A549 (cell line): Measurements from ENCODE around the gene TRAF3. TPM values are rescaled to one million over a fixed set of nuclear protein-coding genes. Genes with fewer than 3 reads are reported as not detected.
"Not testable (repeated sequence)": the region's sequence is repeated elsewhere in the genome, so short reads cannot be mapped to it uniquely, and the experiment has no call there.

Experiments
- ATAC-seq, 2 experiments: fragments of 200-7000 bp in 1 of 2; fragments of >200 bp in 1 of 2; cut with Nextera tagmentation in 1 of 2; cut with Tn5 transposase in 1 of 2; 3 replicates each; pipeline versions ENCODE4 v1.8.0 to v1.9.1; 2018 to 2020; ENCODE audit warnings: mild to moderate bottlenecking in 1 of 2, moderate library complexity in 1 of 2
- CTCF ChIA-PET: fragments of 300-600 bp; sonication (Branson Sonifier 250); formaldehyde crosslinking; extraction: SDS; loops from one replicate; lab custom pipeline; 2021; ENCODE audit warnings: antibody characterized with exemption, inconsistent platforms; lab: Yijun Ruan, JAX
- POLR2A ChIA-PET: fragments of 350-600 bp; formaldehyde crosslinking; extraction: SDS; loops from one replicate; lab custom pipeline; 2021; ENCODE audit warnings: antibody characterized with exemption, inconsistent platforms; lab: Yijun Ruan, JAX
- DNase-seq, 2 experiments: peaks; one replicate each; pipeline versions ENCODE4 v3.0.0 to v3.0.0-alpha.2; 2011 to 2016; ENCODE audit warnings: low read depth in 1 of 2, low spot score in 1 of 2
- FAIRE-seq: peaks from 2 replicates; lab custom pipeline; 2011; peaks lifted over from hg19 to GRCh38; lab: Jason Lieb, UNC
- H3K27ac ChIP-seq, 2 experiments: fragments of >200 bp; sonication (Bioruptor Twin); formaldehyde crosslinking; 3 replicates each; pipeline ENCODE4 v1.5.1; 2016 to 2017
- H3K4me1 ChIP-seq: fragments of >200 bp; sonication (Bioruptor Twin); formaldehyde crosslinking; 3 replicates; pipeline ENCODE4 v1.6.1; 2016
- H3K4me2 ChIP-seq: fragments of >200 bp; sonication (Bioruptor Twin); formaldehyde crosslinking; 3 replicates; pipeline ENCODE4 v1.6.1; 2016
- H3K4me3 ChIP-seq: fragments of >200 bp; sonication (Bioruptor Twin); formaldehyde crosslinking; 3 replicates; pipeline ENCODE4 v1.5.1; 2016
- H3K9me3 ChIP-seq: fragments of >200 bp; sonication (Bioruptor Twin); formaldehyde crosslinking; 3 replicates; pipeline ENCODE4 v1.6.1; 2016
- BCL3 ChIP-seq: fragments of >200 bp; sonication (Bioruptor Twin); formaldehyde crosslinking; IDR thresholded peaks from 3 replicates; pipeline ENCODE4 v1.6.1; 2016
- E2F6 ChIP-seq: IDR thresholded peaks from 2 replicates; pipeline ENCODE4 v1.6.1; 2012; ENCODE audit warnings: low read depth, borderline replicate concordance
- EP300 ChIP-seq, 2 experiments: fragments of >200 bp; sonication (Bioruptor Twin); formaldehyde crosslinking; IDR thresholded peaks; 2 replicates in 1 of 2; 3 replicates in 1 of 2; pipeline ENCODE4 v1.6.1; 2016 to 2017
- ESRRA ChIP-seq: fragments of 150-350 bp; IDR thresholded peaks from 2 replicates; pipeline ENCODE4 v1.6.1; 2014; ENCODE audit warnings: mild to moderate bottlenecking, low read length, borderline replicate concordance
- FOSB ChIP-seq: fragments of 250-450 bp; sonication (Bioruptor Pico); IDR thresholded peaks from 2 replicates; pipeline ENCODE4 v1.5.0; 2020; ENCODE audit warnings: mild to moderate bottlenecking, moderate library complexity
- FOSL2 ChIP-seq, 2 experiments: fragments of 450-650 bp in 1 of 2; fragments of >200 bp in 1 of 2; sonication (Bioruptor Twin) in 1 of 2; formaldehyde crosslinking; IDR thresholded peaks; 2 replicates each; pipeline versions ENCODE4 v1.5.0 to v1.6.1; 2016 to 2020; ENCODE audit warnings: mild to moderate bottlenecking in 1 of 2, moderate library complexity in 1 of 2
- HMGXB4 ChIP-seq: fragments of 250-450 bp; sonication (Bioruptor Pico); IDR thresholded peaks from 2 replicates; pipeline ENCODE4 v1.5.0; 2021; ENCODE audit warnings: mild to moderate bottlenecking, moderate library complexity, borderline replicate concordance
- JUN ChIP-seq, 2 experiments: fragments of >200 bp; sonication (Bioruptor Twin); formaldehyde crosslinking; IDR thresholded peaks; 2 replicates in 1 of 2; 3 replicates in 1 of 2; pipeline ENCODE4 v1.6.1; 2016 to 2017
- KDM5A ChIP-seq: fragments of 200-600 bp; sonication (generic); IDR thresholded peaks from 2 replicates; pipeline ENCODE4 v1.6.1; 2016; ENCODE audit warnings: antibody characterized with exemption, mild to moderate bottlenecking
- MAFK ChIP-seq: fragments of 450-650 bp; IDR thresholded peaks from 2 replicates; pipeline ENCODE4 v1.6.1; 2014; ENCODE audit not compliant: partially characterized antibody
- NR3C1 ChIP-seq: fragments of >200 bp; sonication (Bioruptor Twin); formaldehyde crosslinking; IDR thresholded peaks from 3 replicates; pipeline ENCODE4 v1.6.1; 2017
- PHF8 ChIP-seq: fragments of 200-600 bp; sonication (generic); IDR thresholded peaks from 2 replicates; pipeline ENCODE4 v1.6.1; 2016; ENCODE audit warnings: low read depth, mild to moderate bottlenecking, antibody characterized with exemption, moderate library complexity, borderline replicate concordance
- POLR2AphosphoS2 ChIP-seq: conservative IDR thresholded peaks from 2 replicates; pipeline ENCODE4 v1.6.1; 2012; ENCODE audit warnings: low read length, improper control_type of control experiment, inconsistent platforms
- RCOR1 ChIP-seq: fragments of 150-350 bp; IDR thresholded peaks from 2 replicates; pipeline ENCODE4 v1.6.1; 2014; ENCODE audit warnings: antibody characterized with exemption, low read length, low read depth
- RFX5 ChIP-seq: fragments of 450-650 bp; IDR thresholded peaks from 2 replicates; pipeline ENCODE4 v1.7.1; 2014; ENCODE audit warnings: antibody characterized with exemption, mild to moderate bottlenecking, moderate library complexity
- RNF2 ChIP-seq: fragments of 200-600 bp; sonication (generic); IDR thresholded peaks from 2 replicates; pipeline ENCODE4 v1.6.1; 2016; ENCODE audit warnings: low read depth, mild to moderate bottlenecking, antibody characterized with exemption, moderate library complexity, borderline replicate concordance
- SMC3 ChIP-seq: fragments of >200 bp; sonication (Bioruptor Twin); formaldehyde crosslinking; IDR thresholded peaks from 3 replicates; pipeline ENCODE4 v1.6.1; 2018; ENCODE audit warnings: inconsistent platforms
- SREBF2 ChIP-seq: fragments of 450-650 bp; IDR thresholded peaks from 2 replicates; pipeline ENCODE4 v1.6.1; 2014; ENCODE audit warnings: mild to moderate bottlenecking, moderate library complexity
- TP53 ChIP-seq: fragments of 250-450 bp; sonication (Bioruptor Pico); IDR thresholded peaks from 2 replicates; pipeline ENCODE4 v1.5.0; 2021; ENCODE audit warnings: mild to moderate bottlenecking, moderate library complexity
- USF2 ChIP-seq: fragments of 450-650 bp; IDR thresholded peaks from 2 replicates; pipeline ENCODE4 v1.6.1; 2014; ENCODE audit warnings: antibody characterized with exemption
- ZC3H11A ChIP-seq: fragments of 450-650 bp; IDR thresholded peaks from 2 replicates; pipeline ENCODE4 v1.6.1; 2014; ENCODE audit warnings: antibody characterized with exemption, mild to moderate bottlenecking
- ZFP36 ChIP-seq: fragments of 450-650 bp; IDR thresholded peaks from 2 replicates; pipeline ENCODE4 v1.6.1; 2014; ENCODE audit warnings: borderline replicate concordance; ENCODE audit not compliant: partially characterized antibody
- ZNF302 ChIP-seq: fragments of 250-450 bp; sonication (Bioruptor Pico); IDR thresholded peaks from 2 replicates; pipeline ENCODE4 v1.9.0; 2021; ENCODE audit warnings: inconsistent platforms, mild to moderate bottlenecking, moderate library complexity
- ZSCAN20 ChIP-seq: fragments of 250-450 bp; sonication (Bioruptor Pico); IDR thresholded peaks from 2 replicates; pipeline ENCODE4 v1.8.0; 2022; ENCODE audit warnings: mild to moderate bottlenecking, moderate library complexity
- WGBS: methylation state at CpG from one replicate; pipeline ENCODE4 v1.1.6; 2017; ENCODE audit errors: missing lambda C conversion rate; 5-methylcytosine and 5-hydroxymethylcytosine counted together
- polyA plus RNA-seq, 4 experiments: library from polyadenylated mRNA; depleted of rRNA in 3 of 4; stranded (reverse); fragments of >200 nt; fragmentation: RNase III in 1 of 4; extraction: RNeasy Plus Mini Kit Qiagen cat#74134 plus additional on column Dnase treatment in 1 of 4; gene quantifications; 2 replicates in 3 of 4; 3 replicates in 1 of 4; pipeline ENCODE4 v1.2.3, GENCODE V29; 2011 to 2017
- TF ChIP-seq, protein P1 (sequence below): fragments of 250-450 bp; sonication (Bioruptor Pico); IDR thresholded peaks from 2 replicates; pipeline ENCODE4 v1.5.0; 2020; ENCODE audit warnings: low read depth, mild to moderate bottlenecking, moderate library complexity

The TRAF3 gene
- polyA plus RNA-seq, 2 of the 4 experiments (the other 2 are of a cell fraction): 20.2 to 25.5 TPM

DNA sequence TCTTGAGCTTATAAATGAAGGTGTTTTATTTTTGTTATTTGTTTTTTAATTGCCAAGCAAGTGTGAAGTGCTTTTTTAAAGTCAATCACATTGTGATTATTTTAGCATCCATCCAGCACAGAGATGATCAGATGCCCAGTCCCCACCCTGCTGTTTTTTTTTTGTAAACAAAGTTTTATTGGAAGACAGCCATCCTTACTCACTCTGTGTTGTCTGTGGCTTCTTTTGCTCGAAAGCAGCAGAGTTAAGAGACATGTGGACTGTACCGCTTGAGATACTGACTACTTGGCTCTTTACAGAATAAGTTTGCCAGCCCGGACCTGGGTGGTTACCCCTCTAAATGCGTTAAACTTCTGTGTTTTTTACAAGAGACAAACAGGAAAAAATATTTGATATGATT is 114.3 kb downstream of the TRAF3 start (continued):
- no peak for TF ChIP-seq TP53

DNA sequence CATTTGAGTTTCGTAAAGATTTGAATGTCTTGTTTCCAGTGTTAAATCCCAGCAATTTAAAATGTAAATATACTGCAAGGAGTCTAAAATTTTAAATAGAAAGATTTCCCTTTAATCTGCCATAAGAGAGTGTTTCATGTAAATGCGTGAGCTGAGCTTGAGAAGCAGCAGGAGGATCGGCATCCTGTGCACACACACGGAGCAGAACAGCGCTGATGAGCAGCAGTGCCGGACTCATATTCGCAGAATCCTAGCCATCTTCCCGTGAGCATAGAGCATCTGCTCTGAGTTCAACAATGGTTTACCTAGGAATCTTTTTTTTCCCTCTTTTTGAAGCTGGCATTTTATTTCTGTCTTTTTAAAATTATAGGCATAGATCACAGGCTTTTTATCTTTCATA is 115.4 kb downstream of the TRAF3 start:
- Histone ChIP-seq H3K4me3 (no peak overlapping the region), H3K4me1 (no peaks in the 10 kb centered on the region), H3K4me2 (no peak overlapping the region), H3K9me3 (no peaks in the 10 kb centered on the region), H3K27ac (no peak overlapping the region)
- ATAC-seq (no peak), DNase-seq (no peak), FAIRE-seq (no peak)
- WGBS: 91% methylated on average over 8 of the region's 8 CpGs
- POLR2A ChIA-PET: no interaction called here
- CTCF ChIA-PET: interaction anchor here (1.1 to 1.5 kb wide), 2 partner anchors 119 to 198 kb away, joined by 3 read pairs; no protein-coding TSS in a partner anchor
- TF ChIP-seq PHF8 (no peak), EP300 (IDR thresholded peaks at IDR 0.05) (no peak), FOSB (CRISPR knock-in tag) (no peak), BCL3 (no peak), JUN (IDR thresholded peaks at IDR 0.05) (no peak), RNF2 (no peak), ZNF302 (no peak), NR3C1 (no peak), HMGXB4 (CRISPR knock-in tag) (no peak), ZFP36 (no peak), E2F6 (no peak), SREBF2 (no peak), RCOR1 (no peak), POLR2AphosphoS2 (no peak), ESRRA (no peak), RFX5 (no peak), MAFK (no peak), FOSL2 (IDR thresholded peaks at IDR 0.05) (no peak), FOSL2 (CRISPR knock-in tag; IDR thresholded peaks at IDR 0.05) (no peak), KDM5A (no peak)
- TF ChIP-seq, protein P1, sequence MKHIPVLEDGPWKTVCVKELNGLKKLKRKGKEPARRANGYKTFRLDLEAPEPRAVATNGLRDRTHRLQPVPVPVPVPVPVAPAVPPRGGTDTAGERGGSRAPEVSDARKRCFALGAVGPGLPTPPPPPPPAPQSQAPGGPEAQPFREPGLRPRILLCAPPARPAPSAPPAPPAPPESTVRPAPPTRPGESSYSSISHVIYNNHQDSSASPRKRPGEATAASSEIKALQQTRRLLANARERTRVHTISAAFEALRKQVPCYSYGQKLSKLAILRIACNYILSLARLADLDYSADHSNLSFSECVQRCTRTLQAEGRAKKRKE: no peak

DNA sequence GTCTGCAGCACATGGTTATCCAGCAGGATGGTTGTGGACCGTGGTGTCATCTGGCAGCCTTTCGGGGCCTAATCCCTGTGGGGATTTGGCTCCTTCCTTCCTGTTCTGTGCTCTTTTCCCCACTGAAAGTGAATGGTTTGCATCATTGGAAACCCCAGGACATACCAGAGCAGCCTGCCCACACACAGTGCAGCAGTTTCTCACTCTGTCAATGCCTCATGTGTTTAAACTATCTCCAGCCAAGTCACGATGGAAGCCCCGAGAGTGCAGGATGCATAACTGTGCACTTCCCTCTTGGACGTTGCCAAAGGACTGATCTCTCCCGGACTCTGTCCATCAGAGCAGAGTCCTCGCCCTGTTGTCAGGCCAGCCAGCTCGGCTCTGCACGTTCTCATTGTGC is 116.2 kb downstream of the TRAF3 start:
- Histone ChIP-seq H3K9me3 (no peaks in the 10 kb centered on the region), H3K27ac (no peak overlapping the region), H3K4me2 (no peak overlapping the region), H3K4me1 (no peaks in the 10 kb centered on the region), H3K4me3 (no peak overlapping the region)
- FAIRE-seq (no peak), ATAC-seq (no peak), DNase-seq (no peak)
- 90% methylated on average over 9 of the region's 9 CpGs for WGBS
- POLR2A ChIA-PET: no interaction called here
- TF ChIP-seq ZSCAN20 (CRISPR knock-in tag): no peak
- TF ChIP-seq SMC3: no peak
- no peak for TF ChIP-seq EP300 (IDR thresholded peaks at IDR 0.05)
- TF ChIP-seq FOSB (CRISPR knock-in tag): no peak
- TF ChIP-seq USF2: no peak
- TF ChIP-seq HMGXB4 (CRISPR knock-in tag): no peak
- no peak for TF ChIP-seq ZNF302
- no peak for TF ChIP-seq ZC3H11A
- CTCF ChIA-PET: interaction anchor here (1.5 kb wide), 1 partner anchor 199 kb away, joined by 3 read pairs; no protein-coding TSS in a partner anchor

DNA sequence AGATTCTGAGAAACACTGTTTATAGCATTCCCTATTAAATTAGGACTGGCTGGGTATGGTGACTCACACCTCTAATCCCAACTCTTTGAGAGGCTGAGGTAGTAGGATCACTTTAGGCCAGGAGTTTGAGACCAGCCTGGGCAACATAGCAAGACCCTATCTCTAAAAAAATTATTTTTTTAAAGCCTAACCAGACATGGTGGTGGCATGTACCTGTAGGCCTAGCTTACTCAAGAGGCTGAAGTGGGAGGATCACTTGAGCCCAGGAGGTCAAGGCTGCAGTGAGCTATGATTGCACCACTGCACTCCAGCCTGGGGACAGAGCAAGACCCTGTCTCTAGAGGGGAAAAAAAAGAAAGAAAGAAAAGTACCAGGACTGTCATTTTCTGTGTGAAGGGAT is 119.5 kb downstream of the TRAF3 start:
- H3K4me3 ChIP-seq, H3K27ac ChIP-seq, H3K4me1 ChIP-seq, H3K4me2 ChIP-seq, POLR2A ChIA-PET, DNase-seq, ATAC-seq, H3K9me3 ChIP-seq, FAIRE-seq: not testable (repeated sequence)
- CTCF ChIA-PET: interaction anchor here (1.0 to 1.2 kb wide), 2 partner anchors 105 to 203 kb away, joined by 3 read pairs; no protein-coding TSS in a partner anchor
